GM19035 (cell line): ENCODE results near the gene HTR1D.
"Not testable (repeated sequence)": the region's sequence is repeated elsewhere in the genome, so short reads cannot be mapped to it uniquely, and the experiment has no call there.

ENCODE experiments used
- ATAC-seq: cut with Tn5 transposase; IDR thresholded peaks from one replicate; pipeline ENCODE4 v1.9.1; 2021; ENCODE audit not compliant: unreplicated experiment

The HTR1D gene

GRCh38 chr1:23221107-23221506 is 3.8 kb upstream of the HTR1D start:
- ATAC-seq: no peak

GRCh38 chr1:23216771-23217420 is 406 bp downstream of the HTR1D start:
- ATAC-seq: no peak

- ATAC-seq: no peak
Measured at GRCh38 chr1:23215751-23216449, 1.4 kb downstream of the HTR1D start.

GRCh38 chr1:23215291-23215690 is 2.0 kb downstream of the HTR1D start:
- no peak for ATAC-seq

- ATAC-seq: no peak
Measured at GRCh38 chr1:23214640-23215039, 2.7 kb downstream of the HTR1D start.

- no peak for ATAC-seq
Measured at GRCh38 chr1:23211955-23212354, 5.3 kb downstream of the HTR1D start.

- ATAC-seq: no peak
Measured at GRCh38 chr1:23210963-23211362, 6.3 kb downstream of the HTR1D start.

GRCh38 chr1:23210351-23210785 is 6.9 kb downstream of the HTR1D start:
- ATAC-seq: no peak

- ATAC-seq: no peak
Measured at GRCh38 chr1:23209770-23210169, 7.5 kb downstream of the HTR1D start.

GRCh38 chr1:23208527-23208926 is 8.8 kb downstream of the HTR1D start:
- ATAC-seq: no peak

- not testable (repeated sequence) for ATAC-seq
Measured at GRCh38 chr1:23207733-23208132, 9.6 kb downstream of the HTR1D start.

- no peak for ATAC-seq
Measured at GRCh38 chr1:23202263-23202749, 15.0 kb downstream of the HTR1D start.

- no peak for ATAC-seq
Measured at GRCh38 chr1:23200883-23201282, 16.4 kb downstream of the HTR1D start.

GRCh38 chr1:23198373-23198772 is 18.9 kb downstream of the HTR1D start:
- no peak for ATAC-seq

GRCh38 chr1:23196627-23197328 is 20.5 kb downstream of the HTR1D start:
- no peak for ATAC-seq

GRCh38 chr1:23194119-23194984 is 22.9 kb downstream of the HTR1D start:
- ATAC-seq: no peak

GRCh38 chr1:23193391-23194118 is 23.7 kb downstream of the HTR1D start:
- no peak for ATAC-seq

GRCh38 chr1:23191199-23191598 is 26.1 kb downstream of the HTR1D start:
- no peak for ATAC-seq

GRCh38 chr1:23188936-23189452 is 28.3 kb downstream of the HTR1D start:
- not testable (repeated sequence) for ATAC-seq

GRCh38 chr1:23188434-23188884 is 28.8 kb downstream of the HTR1D start:
- ATAC-seq: no peak
